OCI-LY1 (cell line): ENCODE measurements around the gene CLCA2.

Experiments
- H2AFZ ChIP-seq: fragments of 200-600 bp; sonication (generic), shearing (Covaris generic); 2 replicates; pipeline ENCODE4 v1.6.0; 2014; ENCODE audit warnings: antibody characterized with exemption, mild to moderate bottlenecking, low read length
- H3F3A ChIP-seq: fragments of 200-600 bp; sonication (generic), shearing (Covaris generic); 2 replicates; pipeline ENCODE4 v1.6.0; 2014; ENCODE audit warnings: mild to moderate bottlenecking, antibody characterized with exemption, low read length, moderate library complexity; ENCODE audit not compliant: insufficient read depth
- H3K27ac ChIP-seq: fragments of 200-600 bp; sonication (generic); 2 replicates; pipeline ENCODE4 v1.5.1; 2014; ENCODE audit warnings: low read length, mixed run types, mild to moderate bottlenecking, low read depth; ENCODE audit not compliant: poor library complexity, severe bottlenecking
- H3K27me3 ChIP-seq: fragments of 200-600 bp; sonication (generic); 2 replicates; pipeline ENCODE4 v1.6.0; 2014; ENCODE audit warnings: antibody characterized with exemption, mild to moderate bottlenecking, low read length, moderate library complexity; ENCODE audit not compliant: insufficient read depth
- H3K36me3 ChIP-seq: fragments of 200-600 bp; sonication (generic); 2 replicates; pipeline ENCODE4 v1.6.1; 2014; ENCODE audit warnings: mild to moderate bottlenecking, antibody characterized with exemption, low read length, moderate library complexity, mixed read lengths; ENCODE audit not compliant: insufficient read depth
- H3K4me1 ChIP-seq: fragments of 200-600 bp; sonication (generic); 2 replicates; pipeline ENCODE4 v1.5.1; 2014; ENCODE audit warnings: mild to moderate bottlenecking, low read length, moderate library complexity; ENCODE audit not compliant: insufficient read depth, severe bottlenecking
- H3K4me2 ChIP-seq: fragments of 200-600 bp; sonication (generic), shearing (Covaris generic); 2 replicates; pipeline ENCODE4 v1.6.1; 2014; ENCODE audit warnings: low read length
- H3K4me3 ChIP-seq: fragments of 200-600 bp; sonication (generic); 2 replicates; pipeline ENCODE4 v1.5.1; 2014; ENCODE audit warnings: low read length, low read depth, mild to moderate bottlenecking, mixed read lengths; ENCODE audit not compliant: poor library complexity, severe bottlenecking
- H3K79me2 ChIP-seq: fragments of 200-600 bp; shearing (Covaris generic); 2 replicates; pipeline ENCODE4 v1.6.1; 2016; ENCODE audit warnings: mixed run types, low read length, mixed read lengths; ENCODE audit not compliant: insufficient read depth
- H3K9ac ChIP-seq: fragments of 200-600 bp; sonication (generic), shearing (Covaris generic); 2 replicates; pipeline ENCODE4 v1.6.1; 2014; ENCODE audit warnings: mild to moderate bottlenecking, low read length, mixed read lengths
- H3K9me2 ChIP-seq: fragments of 200-600 bp; sonication (generic), shearing (Covaris generic); 2 replicates; pipeline ENCODE4 v1.6.1; 2014; ENCODE audit warnings: low read depth, mild to moderate bottlenecking, low read length, mixed read lengths
- H3K9me3 ChIP-seq: fragments of 200-600 bp; shearing (Covaris generic); 2 replicates; pipeline ENCODE4 v1.6.1; 2014; ENCODE audit warnings: low read length, mixed read lengths
- H4K20me1 ChIP-seq: fragments of 200-600 bp; sonication (generic), shearing (Covaris generic); 2 replicates; pipeline ENCODE4 v1.6.0; 2016; ENCODE audit warnings: mild to moderate bottlenecking, low read length; ENCODE audit not compliant: insufficient read depth
- EZH2 ChIP-seq: fragments of 200-600 bp; sonication (generic), shearing (Covaris generic); IDR thresholded peaks from 2 replicates; pipeline ENCODE4 v1.8.0; 2017; ENCODE audit warnings: borderline replicate concordance, mixed run types, mild to moderate bottlenecking, antibody characterized with exemption, low read length, moderate library complexity, mixed read lengths
- TF ChIP-seq, protein P1 (sequence below): fragments of 200-600 bp; sonication (generic), shearing (Covaris generic); IDR thresholded peaks from 2 replicates; pipeline ENCODE4 v1.5.1; 2017; ENCODE audit warnings: mild to moderate bottlenecking, antibody characterized with exemption, low read length, moderate library complexity, mixed read lengths

CLCA2 gene

GRCh38 chr1:86449103-86449502, 25.1 kb downstream of the CLCA2 start:
- Histone ChIP-seq H3K27ac (no peak overlapping the region), H3K9ac (no peak overlapping the region), H3K9me3 (no peaks in the 10 kb centered on the region), H3F3A (no peaks in the 10 kb centered on the region), H3K27me3 (no peaks in the 10 kb centered on the region), H3K4me1 (no peaks in the 10 kb centered on the region), H4K20me1 (no peaks in the 10 kb centered on the region), H3K4me3 (no peak overlapping the region), H3K36me3 (no peaks in the 10 kb centered on the region), H3K79me2 (no peaks in the 10 kb centered on the region), H3K4me2 (no peak overlapping the region), H2AFZ (no peak overlapping the region), H3K9me2 (no peaks in the 10 kb centered on the region)
- no peak for TF ChIP-seq EZH2
- TF ChIP-seq, protein P1, sequence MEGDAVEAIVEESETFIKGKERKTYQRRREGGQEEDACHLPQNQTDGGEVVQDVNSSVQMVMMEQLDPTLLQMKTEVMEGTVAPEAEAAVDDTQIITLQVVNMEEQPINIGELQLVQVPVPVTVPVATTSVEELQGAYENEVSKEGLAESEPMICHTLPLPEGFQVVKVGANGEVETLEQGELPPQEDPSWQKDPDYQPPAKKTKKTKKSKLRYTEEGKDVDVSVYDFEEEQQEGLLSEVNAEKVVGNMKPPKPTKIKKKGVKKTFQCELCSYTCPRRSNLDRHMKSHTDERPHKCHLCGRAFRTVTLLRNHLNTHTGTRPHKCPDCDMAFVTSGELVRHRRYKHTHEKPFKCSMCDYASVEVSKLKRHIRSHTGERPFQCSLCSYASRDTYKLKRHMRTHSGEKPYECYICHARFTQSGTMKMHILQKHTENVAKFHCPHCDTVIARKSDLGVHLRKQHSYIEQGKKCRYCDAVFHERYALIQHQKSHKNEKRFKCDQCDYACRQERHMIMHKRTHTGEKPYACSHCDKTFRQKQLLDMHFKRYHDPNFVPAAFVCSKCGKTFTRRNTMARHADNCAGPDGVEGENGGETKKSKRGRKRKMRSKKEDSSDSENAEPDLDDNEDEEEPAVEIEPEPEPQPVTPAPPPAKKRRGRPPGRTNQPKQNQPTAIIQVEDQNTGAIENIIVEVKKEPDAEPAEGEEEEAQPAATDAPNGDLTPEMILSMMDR, result no peak

DNA sequence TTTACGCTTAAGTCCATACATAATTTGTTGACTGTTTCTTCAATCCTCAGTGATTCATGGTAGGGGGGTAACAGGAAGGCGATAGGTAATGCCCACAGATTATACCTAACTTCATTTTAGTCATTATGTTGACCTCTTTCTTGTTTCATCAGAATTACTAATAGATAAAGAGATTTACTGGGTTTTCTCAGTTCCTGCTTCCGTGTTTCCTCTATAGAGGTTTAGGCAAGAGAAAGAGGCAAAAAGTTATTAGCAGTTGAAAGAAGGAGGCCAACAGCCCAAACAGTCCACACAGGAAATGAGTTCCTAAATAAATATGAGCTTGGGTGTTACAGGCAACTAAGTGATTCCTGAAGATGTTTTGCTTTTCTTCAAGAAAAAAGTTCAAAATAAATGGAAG, 26.9 kb downstream of the CLCA2 start:
- Histone ChIP-seq H2AFZ (no peak overlapping the region), H3K9me3 (no peaks in the 10 kb centered on the region), H3K79me2 (no peaks in the 10 kb centered on the region), H3F3A (no peaks in the 10 kb centered on the region), H3K27ac (no peak overlapping the region), H4K20me1 (no peaks in the 10 kb centered on the region), H3K4me2 (no peak overlapping the region), H3K9me2 (no peaks in the 10 kb centered on the region), H3K9ac (no peak overlapping the region), H3K27me3 (no peaks in the 10 kb centered on the region), H3K4me3 (no peak overlapping the region), H3K36me3 (no peaks in the 10 kb centered on the region), H3K4me1 (no peaks in the 10 kb centered on the region)
- no peak for TF ChIP-seq EZH2
- TF ChIP-seq, protein P1, result no peak

DNA sequence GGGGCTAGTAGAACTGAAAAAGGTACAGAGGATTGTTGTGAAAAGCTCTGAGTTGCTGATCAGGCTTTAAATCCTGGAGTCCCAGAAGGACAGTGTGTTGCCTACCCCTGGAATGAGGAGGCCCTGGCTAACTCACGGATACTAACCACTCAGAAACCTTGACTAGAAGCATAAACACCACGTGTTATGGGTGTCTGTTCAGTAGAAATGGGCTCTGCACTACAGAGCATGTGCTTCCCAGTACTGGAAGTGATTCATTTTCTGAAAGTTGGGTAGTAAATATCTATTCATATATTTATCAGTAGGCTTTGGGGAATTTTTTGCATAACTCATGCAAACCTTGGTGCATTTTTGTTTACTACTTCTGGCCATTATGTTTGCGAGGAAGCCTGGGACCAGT, 29.7 kb downstream of the CLCA2 start:
- H4K20me1 ChIP-seq, result no peaks in the 10 kb centered on the region
- no peak overlapping the region for H2AFZ ChIP-seq
- no peaks in the 10 kb centered on the region for H3K36me3 ChIP-seq
- H3K27ac ChIP-seq, result no peak overlapping the region
- H3K9me3 ChIP-seq, result no peaks in the 10 kb centered on the region
- no peaks in the 10 kb centered on the region for H3K9me2 ChIP-seq
- no peaks in the 10 kb centered on the region for H3F3A ChIP-seq
- no peaks in the 10 kb centered on the region for H3K4me1 ChIP-seq
- TF ChIP-seq, protein P1, result no peak
- TF ChIP-seq EZH2, result no peak
- no peaks in the 10 kb centered on the region for H3K27me3 ChIP-seq
- H3K4me2 ChIP-seq, result no peak overlapping the region
- H3K4me3 ChIP-seq, result no peak overlapping the region
- H3K9ac ChIP-seq, result no peak overlapping the region
- H3K79me2 ChIP-seq, result no peaks in the 10 kb centered on the region
